Upper lobe of left lung (tissue), 6 donors: ENCODE results near the gene LMTK2. TPM values are rescaled to one million over a fixed set of nuclear protein-coding genes. Genes with fewer than 3 reads are reported as not detected.
A peak's percentile ranks its signal among the peaks of the same experiment; 100 is the strongest.

ENCODE experiments used
- ATAC-seq, 2 donors: fragments of 200-7000 bp; cut with Tn5 transposase; one replicate each; pipeline ENCODE4 v1.9.1; 2022; ENCODE audit warnings: mild to moderate bottlenecking in 2 of 2, moderate library complexity in 2 of 2; ENCODE audit not compliant: low FRiP score in 2 of 2
- DNase-seq, 2 donors: peaks; one replicate each; pipeline ENCODE4 v3.0.0-alpha.2; 2019 to 2020
- H3K27ac ChIP-seq, 4 donors: fragments of 200-600 bp; sonication (generic); one replicate each; pipeline ENCODE4 v1.5.1; 2016 to 2019
- H3K27me3 ChIP-seq, 4 donors: fragments of 200-600 bp; sonication (generic); one replicate each; pipeline ENCODE4 v1.5.1; 2017 to 2019
- H3K36me3 ChIP-seq, 4 donors: fragments of 200-600 bp; sonication (generic); one replicate each; pipeline ENCODE4 v1.5.1; 2016 to 2019
- H3K4me1 ChIP-seq, 4 donors: fragments of 200-600 bp; sonication (generic); one replicate each; pipeline ENCODE4 v1.5.1; 2018 to 2019
- H3K4me3 ChIP-seq, 4 donors: fragments of 200-600 bp; sonication (generic); one replicate each; pipeline ENCODE4 v1.5.1; 2017 to 2019; ENCODE audit warnings: mild to moderate bottlenecking in 2 of 4, moderate library complexity in 1 of 4
- H3K9me3 ChIP-seq, 4 donors: fragments of 200-600 bp; sonication (generic); one replicate each; pipeline ENCODE4 v1.5.1; 2018 to 2019
- EP300 ChIP-seq, 4 donors: sonication (generic); formaldehyde crosslinking; IDR thresholded peaks; one replicate each; pipeline ENCODE4 v1.5.1; 2017; ENCODE audit warnings: antibody characterized with exemption in 4 of 4, control low read depth in 2 of 4
- POLR2A ChIP-seq, 4 donors: fragments of 450-650 bp; IDR thresholded peaks; one replicate each; pipeline ENCODE4 v1.5.1; 2016 to 2017; ENCODE audit warnings: antibody characterized with exemption in 4 of 4, mild to moderate bottlenecking in 2 of 4
- POLR2AphosphoS5 ChIP-seq, 2 donors: sonication (generic); formaldehyde crosslinking; IDR thresholded peaks; one replicate each; pipeline ENCODE4 v1.5.1; 2017; ENCODE audit warnings: antibody characterized with exemption in 2 of 2
- WGBS, 2 donors: methylation state at CpG; one replicate each; pipeline ENCODE4 v1.1.5; 2017 to 2018; 5-methylcytosine and 5-hydroxymethylcytosine counted together
- total RNA-seq, 6 donors: library from RNA; depleted of rRNA in 4 of 6; stranded (reverse); fragments of >200 nt in 4 of 6; gene quantifications; one replicate each; pipeline versions ENCODE4 v1.1.0 to v1.2.1, GENCODE V29; 2016 to 2021
- TF ChIP-seq, protein P1 (sequence below), 6 experiments: fragments of 450-650 bp in 4 of 6; fragments of 200-600 bp in 2 of 6; sonication (generic) in 2 of 6; IDR thresholded peaks; one replicate each; pipeline ENCODE4 v1.5.1; 2016 to 2019; ENCODE audit warnings: antibody characterized with exemption in 6 of 6
- donor health status: DM: no; HTN: no; CAD: no; lungs with moderate emphysema.
- donor health status: DM: no; HTN: yes; CAD: no; lungs with severe emphysema.

LMTK2 gene
- total RNA-seq, 6 donors from 2014 or later, result 27.6 to 65.8 (median 37.5) TPM

DNA sequence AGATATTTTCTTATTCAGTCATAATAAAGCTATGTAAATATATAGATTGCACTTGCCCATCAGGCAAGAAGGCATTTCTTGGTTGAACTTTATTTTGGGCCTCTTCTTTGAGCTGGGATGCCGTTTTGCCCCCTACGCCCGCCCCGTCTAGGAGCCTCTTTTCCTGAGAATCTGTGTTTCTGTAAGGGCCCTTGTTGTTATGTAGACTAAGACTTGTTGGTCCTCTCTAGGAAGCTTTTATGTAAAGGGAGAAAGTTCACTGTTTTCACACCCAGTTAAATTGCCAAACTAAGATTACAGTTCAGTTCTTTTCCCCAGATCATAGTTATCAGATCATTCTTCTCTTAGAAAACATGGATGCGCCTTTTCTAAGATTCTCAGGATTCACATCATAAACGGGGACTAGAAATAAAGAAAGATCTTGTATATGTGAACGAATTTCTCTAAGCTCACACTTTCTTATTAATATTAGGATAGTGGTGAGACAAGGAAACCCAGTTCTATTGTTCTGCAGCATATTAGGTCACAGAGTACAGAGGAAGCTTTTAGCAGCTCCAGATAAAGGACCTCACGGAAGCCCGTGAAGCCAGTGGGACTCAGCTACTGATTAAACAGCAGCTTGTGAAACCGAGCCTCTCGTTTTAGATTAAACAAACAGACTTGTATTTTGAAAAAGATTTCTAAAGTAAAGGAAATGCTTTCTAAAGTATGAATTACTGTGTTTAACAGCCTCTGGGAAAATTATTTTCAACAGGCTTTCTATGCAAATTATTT lies 3.8 kb downstream of the LMTK2 start:
- TF ChIP-seq POLR2A (IDR thresholded peaks at IDR 0.05), result no peak
- TF ChIP-seq POLR2AphosphoS5 (IDR thresholded peaks at IDR 0.05), result no peak
- TF ChIP-seq, protein P1, sequence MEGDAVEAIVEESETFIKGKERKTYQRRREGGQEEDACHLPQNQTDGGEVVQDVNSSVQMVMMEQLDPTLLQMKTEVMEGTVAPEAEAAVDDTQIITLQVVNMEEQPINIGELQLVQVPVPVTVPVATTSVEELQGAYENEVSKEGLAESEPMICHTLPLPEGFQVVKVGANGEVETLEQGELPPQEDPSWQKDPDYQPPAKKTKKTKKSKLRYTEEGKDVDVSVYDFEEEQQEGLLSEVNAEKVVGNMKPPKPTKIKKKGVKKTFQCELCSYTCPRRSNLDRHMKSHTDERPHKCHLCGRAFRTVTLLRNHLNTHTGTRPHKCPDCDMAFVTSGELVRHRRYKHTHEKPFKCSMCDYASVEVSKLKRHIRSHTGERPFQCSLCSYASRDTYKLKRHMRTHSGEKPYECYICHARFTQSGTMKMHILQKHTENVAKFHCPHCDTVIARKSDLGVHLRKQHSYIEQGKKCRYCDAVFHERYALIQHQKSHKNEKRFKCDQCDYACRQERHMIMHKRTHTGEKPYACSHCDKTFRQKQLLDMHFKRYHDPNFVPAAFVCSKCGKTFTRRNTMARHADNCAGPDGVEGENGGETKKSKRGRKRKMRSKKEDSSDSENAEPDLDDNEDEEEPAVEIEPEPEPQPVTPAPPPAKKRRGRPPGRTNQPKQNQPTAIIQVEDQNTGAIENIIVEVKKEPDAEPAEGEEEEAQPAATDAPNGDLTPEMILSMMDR (IDR thresholded peaks at IDR 0.05), result no peak
- TF ChIP-seq EP300 (IDR thresholded peaks at IDR 0.05), result no peak
- H3K27me3 ChIP-seq, result no peaks in the 10 kb centered on the region
- 45 to 56% methylated on average over 11 of the region's 11 CpGs for WGBS, 2 donors
- peaks cover 13 to 37% (median 31%) of the 10 kb centered on the region in 4 donors for H3K4me1 ChIP-seq
- DNase-seq, result peak in 1 of 2 donors; percentile 80
- peak overlapping the region; percentile 48 to 74 (median 66) for H3K27ac ChIP-seq
- H3K4me3 ChIP-seq, result peak overlapping the region in 2 of 4 donors; percentile 11 to 31
- H3K9me3 ChIP-seq, result no peaks in the 10 kb centered on the region
- H3K36me3 ChIP-seq, result no peaks in the 10 kb centered on the region
- peak in 1 of 2 donors; percentile 56 for ATAC-seq

DNA sequence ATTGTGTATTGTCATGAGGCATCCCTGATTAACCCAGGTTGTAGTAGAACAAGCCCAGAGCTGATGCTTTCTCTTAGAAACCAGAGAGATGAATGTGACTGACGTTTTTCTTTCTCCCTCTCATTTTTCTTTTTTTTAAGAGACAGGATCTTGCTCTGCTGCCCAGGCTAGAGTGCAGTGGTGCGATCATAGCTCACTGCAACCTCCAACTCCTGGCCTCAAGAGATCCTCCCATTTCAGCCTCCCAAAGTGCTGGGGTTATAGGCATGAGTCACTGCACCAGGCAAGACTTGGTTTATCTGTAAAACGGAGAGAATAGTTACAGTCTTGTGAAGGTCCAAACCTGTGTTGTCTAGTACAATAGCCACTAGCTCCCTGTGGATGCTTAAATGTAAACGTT lies 5.4 kb downstream of the LMTK2 start:
- no peak for ATAC-seq
- 80 to 87% methylated on average over 4 of the region's 4 CpGs for WGBS, 2 donors
- H3K36me3 ChIP-seq, result no peaks in the 10 kb centered on the region
- no peaks in the 10 kb centered on the region for H3K27me3 ChIP-seq
- TF ChIP-seq, protein P1 (IDR thresholded peaks at IDR 0.05), result no peak
- no peak for TF ChIP-seq POLR2A (IDR thresholded peaks at IDR 0.05)
- TF ChIP-seq POLR2AphosphoS5 (IDR thresholded peaks at IDR 0.05), result no peak
- no peak for TF ChIP-seq EP300 (IDR thresholded peaks at IDR 0.05)
- peaks cover 16 to 48% (median 33%) of the 10 kb centered on the region in 4 donors for H3K4me1 ChIP-seq
- H3K4me3 ChIP-seq, result no peak overlapping the region
- no peak for DNase-seq
- peak overlapping the region in 1 of 4 donors; percentile 68 for H3K27ac ChIP-seq
- H3K9me3 ChIP-seq, result no peaks in the 10 kb centered on the region

DNA sequence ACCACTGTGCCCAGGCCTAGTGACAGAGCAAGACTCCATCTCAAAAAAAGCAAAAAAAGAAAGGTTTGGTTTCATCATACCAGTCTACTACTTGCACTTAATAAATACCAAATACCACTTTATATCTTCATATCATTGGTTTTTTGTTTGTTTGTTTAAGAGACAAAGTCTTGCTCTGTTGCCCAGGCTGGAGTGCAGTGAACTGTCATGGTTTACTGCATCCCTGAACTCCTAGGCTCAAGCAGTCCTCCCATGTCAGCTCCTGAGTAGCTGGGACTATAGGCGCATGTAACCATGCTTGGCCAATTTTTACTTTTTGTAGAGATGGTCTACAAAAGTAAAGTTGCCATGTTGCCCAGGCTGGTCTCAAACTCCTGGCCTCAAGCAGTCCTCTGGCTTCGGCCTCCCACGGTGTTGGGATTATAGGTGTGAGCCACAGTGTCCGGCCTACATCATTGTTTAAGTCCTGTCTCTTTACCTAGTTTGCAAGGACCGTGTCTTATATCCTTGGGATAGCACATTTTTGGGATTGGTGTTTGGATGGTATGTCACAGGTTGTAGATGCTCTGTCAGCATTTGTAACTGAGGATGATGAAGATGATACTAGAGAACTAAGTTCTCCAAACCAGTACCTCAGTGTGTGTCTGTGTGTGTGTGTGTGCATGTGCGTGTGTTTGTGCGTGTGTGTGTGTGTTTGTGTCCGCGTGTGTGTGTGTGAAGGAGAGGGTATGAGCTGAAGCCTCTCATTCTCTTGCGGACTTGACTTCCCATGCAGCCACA lies 9.3 kb downstream of the LMTK2 start:
- DNase-seq (no peak), ATAC-seq (no peak)
- H3K4me3 ChIP-seq, result no peak overlapping the region
- H3K27me3 ChIP-seq, result no peaks in the 10 kb centered on the region
- 96% methylated on average over 10 of the region's 10 CpGs for WGBS, 2 donors
- peaks cover 17 to 34% (median 30%) of the 10 kb centered on the region in 4 donors for H3K4me1 ChIP-seq
- no peaks in the 10 kb centered on the region for H3K36me3 ChIP-seq
- H3K9me3 ChIP-seq, result no peaks in the 10 kb centered on the region
- TF ChIP-seq, protein P1 (IDR thresholded peaks at IDR 0.05), result no peak
- TF ChIP-seq EP300 (IDR thresholded peaks at IDR 0.05) (no peak), POLR2A (IDR thresholded peaks at IDR 0.05) (no peak), POLR2AphosphoS5 (IDR thresholded peaks at IDR 0.05) (no peak)
- peak overlapping the region in 2 of 4 donors; percentile 30 to 46 for H3K27ac ChIP-seq

DNA sequence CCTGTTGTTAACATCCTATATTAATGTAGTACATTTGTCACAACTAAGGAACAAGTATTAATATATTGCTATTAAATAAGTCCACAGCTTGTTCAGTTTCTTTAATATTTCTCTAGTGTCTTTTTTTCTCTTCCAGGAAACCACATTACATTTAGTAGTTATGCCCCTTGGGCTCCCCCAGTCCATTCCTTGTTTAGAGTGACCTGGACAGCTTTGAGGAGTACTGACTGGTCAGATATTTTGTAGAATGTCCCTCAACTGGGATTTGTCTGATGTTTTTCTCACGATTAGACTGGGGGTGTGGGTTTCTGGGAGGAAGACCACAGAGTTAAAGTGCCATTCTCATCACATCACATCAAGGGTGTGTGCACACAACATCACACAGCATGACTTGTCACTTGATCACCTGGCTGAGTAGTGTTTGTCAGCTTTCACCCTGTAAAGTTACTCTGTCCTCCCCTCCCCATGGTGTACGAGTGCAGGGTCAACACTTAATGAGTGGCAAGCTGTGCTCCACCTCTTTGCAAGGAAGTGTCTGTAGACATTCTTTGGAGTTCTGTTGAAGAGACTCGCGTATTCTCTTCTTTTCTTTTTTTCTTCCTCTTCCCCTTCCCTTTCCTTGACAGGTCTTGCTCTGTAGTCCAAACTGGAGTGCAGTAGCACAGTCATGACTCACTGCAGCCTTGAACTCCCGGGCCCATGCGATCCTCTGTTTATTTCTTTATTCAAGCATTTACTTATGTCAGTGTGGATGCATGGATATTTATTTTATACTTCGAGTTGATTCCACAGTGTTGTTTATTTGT lies 10.2 kb downstream of the LMTK2 start:
- no peaks in the 10 kb centered on the region for H3K36me3 ChIP-seq
- DNase-seq (peak in 1 of 2 donors; percentile 66), ATAC-seq (peak; percentile 61 to 89)
- H3K4me1 ChIP-seq, result peaks cover 17 to 35% (median 22%) of the 10 kb centered on the region in 4 donors
- H3K4me3 ChIP-seq, result no peak overlapping the region
- H3K9me3 ChIP-seq, result no peaks in the 10 kb centered on the region
- WGBS, 2 donors, result 48 to 50% methylated on average over 7 of the region's 7 CpGs
- no peaks in the 10 kb centered on the region for H3K27me3 ChIP-seq
- peak in 1 of 4 donors; percentile 68 for TF ChIP-seq EP300 (IDR thresholded peaks at IDR 0.05)
- peak; percentile 14 to 50 for TF ChIP-seq POLR2AphosphoS5 (IDR thresholded peaks at IDR 0.05)
- no peak for TF ChIP-seq POLR2A (IDR thresholded peaks at IDR 0.05)
- TF ChIP-seq, protein P1 (IDR thresholded peaks at IDR 0.05), result no peak
- peak overlapping the region; percentile 30 to 48 (median 40) for H3K27ac ChIP-seq
